MM.1S (cell line): ENCODE results near the gene NELL1.

Experiments used
- EZH2 ChIP-seq: fragments of 300-600 bp; sonication (generic); optimal IDR thresholded peaks from 2 replicates; pipeline ENCODE3; 2017; ENCODE audit warnings: low read depth, mild to moderate bottlenecking, antibody characterized with exemption, low read length, mixed read lengths
- EZH2phosphoT487 ChIP-seq: fragments of 300-600 bp; sonication (generic); IDR thresholded peaks from 2 replicates; pipeline ENCODE4 v1.6.1; 2018; ENCODE audit warnings: antibody characterized with exemption, low read length
- TF ChIP-seq, protein P1 (sequence below): fragments of 300-600 bp; sonication (generic); IDR thresholded peaks from 2 replicates; pipeline ENCODE4 v1.5.1; 2016; ENCODE audit warnings: antibody characterized with exemption, low read length, mixed read lengths

DNA sequence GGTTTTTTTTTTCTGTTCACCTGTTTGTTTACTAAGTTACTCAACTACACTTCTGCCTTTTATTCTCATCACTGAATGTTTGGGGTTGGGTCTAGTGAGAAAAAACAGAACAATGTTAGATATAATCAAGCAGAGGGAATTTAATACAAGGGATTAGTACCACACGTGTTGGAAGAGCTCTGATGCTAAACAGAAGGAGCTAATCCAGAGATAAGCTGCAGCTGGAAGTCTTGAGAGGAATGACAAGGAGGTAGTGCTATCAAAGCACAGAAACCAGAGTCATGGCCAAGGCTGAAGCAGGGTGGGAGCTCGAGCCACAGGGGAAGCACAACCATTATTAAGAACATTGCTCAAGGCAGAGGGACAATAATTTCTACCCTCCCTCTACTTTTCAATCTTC, 919.4 kb downstream of the NELL1 start:
- TF ChIP-seq, protein P1, sequence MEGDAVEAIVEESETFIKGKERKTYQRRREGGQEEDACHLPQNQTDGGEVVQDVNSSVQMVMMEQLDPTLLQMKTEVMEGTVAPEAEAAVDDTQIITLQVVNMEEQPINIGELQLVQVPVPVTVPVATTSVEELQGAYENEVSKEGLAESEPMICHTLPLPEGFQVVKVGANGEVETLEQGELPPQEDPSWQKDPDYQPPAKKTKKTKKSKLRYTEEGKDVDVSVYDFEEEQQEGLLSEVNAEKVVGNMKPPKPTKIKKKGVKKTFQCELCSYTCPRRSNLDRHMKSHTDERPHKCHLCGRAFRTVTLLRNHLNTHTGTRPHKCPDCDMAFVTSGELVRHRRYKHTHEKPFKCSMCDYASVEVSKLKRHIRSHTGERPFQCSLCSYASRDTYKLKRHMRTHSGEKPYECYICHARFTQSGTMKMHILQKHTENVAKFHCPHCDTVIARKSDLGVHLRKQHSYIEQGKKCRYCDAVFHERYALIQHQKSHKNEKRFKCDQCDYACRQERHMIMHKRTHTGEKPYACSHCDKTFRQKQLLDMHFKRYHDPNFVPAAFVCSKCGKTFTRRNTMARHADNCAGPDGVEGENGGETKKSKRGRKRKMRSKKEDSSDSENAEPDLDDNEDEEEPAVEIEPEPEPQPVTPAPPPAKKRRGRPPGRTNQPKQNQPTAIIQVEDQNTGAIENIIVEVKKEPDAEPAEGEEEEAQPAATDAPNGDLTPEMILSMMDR: no peak
- TF ChIP-seq EZH2phosphoT487 (no peak), EZH2 (no peak)
